ENCODE results near the gene CDPF1. TPM values are rescaled to one million over a fixed set of nuclear protein-coding genes. Genes with fewer than 3 reads are reported as not detected.

Gene CDPF1
- total RNA-seq, 1 donor from 2014 or later, result 11.1 TPM

DNA sequence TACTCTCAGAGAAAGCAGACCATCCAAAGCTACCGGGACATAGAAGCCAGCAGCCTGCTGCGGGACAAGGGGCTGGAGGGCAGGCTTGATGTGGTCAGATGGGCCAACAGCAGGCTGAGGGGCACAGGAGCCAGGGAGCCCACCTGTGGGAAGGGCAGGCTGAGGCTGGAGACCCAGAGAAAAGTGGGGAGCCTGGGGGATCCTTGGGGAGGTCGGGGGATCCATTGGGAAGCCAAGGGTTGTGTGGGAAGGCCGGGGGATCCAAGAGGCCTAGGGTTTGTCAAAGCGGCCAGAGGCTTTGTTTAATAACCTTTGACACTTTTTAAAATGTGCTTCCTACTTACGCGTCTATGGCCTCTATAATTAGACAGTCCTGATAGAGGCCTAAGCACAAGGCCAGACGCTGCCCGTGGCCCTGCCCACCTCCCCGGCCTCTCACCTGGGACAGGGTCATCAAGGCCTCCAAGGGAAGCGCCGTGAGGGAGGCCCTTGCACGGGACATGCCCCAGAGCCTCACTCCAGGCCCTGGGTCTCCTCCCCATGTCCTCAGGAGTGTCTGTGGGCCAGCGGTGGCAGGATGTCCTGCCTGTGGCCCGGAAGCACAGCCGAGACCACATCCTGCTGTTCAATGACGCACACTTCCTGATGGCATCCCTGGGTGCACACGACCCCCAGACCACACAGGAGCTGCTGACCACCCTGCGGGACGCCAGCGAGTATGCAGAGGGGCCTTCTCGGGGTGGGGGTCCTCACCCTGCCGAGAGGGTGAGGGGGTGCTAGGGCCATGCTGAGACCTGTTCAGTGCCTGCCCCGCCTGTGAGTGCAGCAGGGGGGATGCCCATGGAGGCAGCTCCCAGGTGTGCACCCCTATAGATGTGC, 38.0 kb upstream of the CDPF1 start:
- Mint-ChIP-seq H3K4me3 (ENCODE audit: unreplicated experiment) (no peak overlapping the region), H3K27me3 (ENCODE audit: unreplicated experiment) (no peaks in the 10 kb centered on the region), H3K27ac (ENCODE audit: unreplicated experiment) (no peak overlapping the region), H3K4me1 (ENCODE audit: unreplicated experiment) (peaks cover 2% of the 10 kb centered on the region), H3K9me3 (ENCODE audit: unreplicated experiment) (peaks cover 2% of the 10 kb centered on the region), H3K36me3 (ENCODE audit: unreplicated experiment) (peaks cover 34% of the 10 kb centered on the region)
- DNase-seq (ENCODE audit: extremely low spot score, unreplicated experiment), result no peak
- no peak for TF ChIP-seq CTCF (IDR thresholded peaks at IDR 0.05)

GRCh38 chr22:46286941-46287872, 37.1 kb upstream of the CDPF1 start:
- TF ChIP-seq CTCF (IDR thresholded peaks at IDR 0.05), result no peak
- Mint-ChIP-seq H3K36me3 (ENCODE audit: unreplicated experiment) (peaks cover 26% of the 10 kb centered on the region), H3K9me3 (ENCODE audit: unreplicated experiment) (peaks cover 2% of the 10 kb centered on the region), H3K4me3 (ENCODE audit: unreplicated experiment) (no peak overlapping the region), H3K4me1 (ENCODE audit: unreplicated experiment) (no peaks in the 10 kb centered on the region), H3K27ac (ENCODE audit: unreplicated experiment) (no peak overlapping the region), H3K27me3 (ENCODE audit: unreplicated experiment) (no peaks in the 10 kb centered on the region)
- no peak for DNase-seq (ENCODE audit: extremely low spot score, unreplicated experiment)

DNA sequence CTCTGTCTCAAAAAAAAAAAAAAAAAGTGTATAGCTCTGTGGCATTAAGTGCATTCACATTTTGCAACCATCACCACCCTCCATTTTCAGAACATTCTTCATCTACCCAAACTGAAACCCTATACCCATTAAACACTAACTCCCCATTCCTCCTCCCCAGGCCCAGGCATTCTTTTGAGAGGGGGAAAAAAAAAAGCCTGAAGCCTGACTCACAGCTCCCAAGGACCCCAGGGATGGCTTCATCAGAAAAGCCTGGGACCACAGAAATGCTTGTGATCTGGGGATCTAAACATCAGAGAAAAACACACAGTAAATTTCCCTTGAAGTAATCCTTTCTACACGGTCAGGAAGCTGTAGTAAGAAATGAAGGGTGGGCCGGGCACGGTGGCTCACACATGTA, 35.9 kb upstream of the CDPF1 start:
- no peak overlapping the region for H3K4me3 Mint-ChIP-seq (ENCODE audit: unreplicated experiment)
- no peak for TF ChIP-seq CTCF (IDR thresholded peaks at IDR 0.05)
- H3K9me3 Mint-ChIP-seq (ENCODE audit: unreplicated experiment), result no peaks in the 10 kb centered on the region
- H3K27ac Mint-ChIP-seq (ENCODE audit: unreplicated experiment), result no peak overlapping the region
- no peaks in the 10 kb centered on the region for H3K27me3 Mint-ChIP-seq (ENCODE audit: unreplicated experiment)
- no peaks in the 10 kb centered on the region for H3K4me1 Mint-ChIP-seq (ENCODE audit: unreplicated experiment)
- H3K36me3 Mint-ChIP-seq (ENCODE audit: unreplicated experiment), result peaks cover 27% of the 10 kb centered on the region
- no peak for DNase-seq (ENCODE audit: extremely low spot score, unreplicated experiment)

DNA sequence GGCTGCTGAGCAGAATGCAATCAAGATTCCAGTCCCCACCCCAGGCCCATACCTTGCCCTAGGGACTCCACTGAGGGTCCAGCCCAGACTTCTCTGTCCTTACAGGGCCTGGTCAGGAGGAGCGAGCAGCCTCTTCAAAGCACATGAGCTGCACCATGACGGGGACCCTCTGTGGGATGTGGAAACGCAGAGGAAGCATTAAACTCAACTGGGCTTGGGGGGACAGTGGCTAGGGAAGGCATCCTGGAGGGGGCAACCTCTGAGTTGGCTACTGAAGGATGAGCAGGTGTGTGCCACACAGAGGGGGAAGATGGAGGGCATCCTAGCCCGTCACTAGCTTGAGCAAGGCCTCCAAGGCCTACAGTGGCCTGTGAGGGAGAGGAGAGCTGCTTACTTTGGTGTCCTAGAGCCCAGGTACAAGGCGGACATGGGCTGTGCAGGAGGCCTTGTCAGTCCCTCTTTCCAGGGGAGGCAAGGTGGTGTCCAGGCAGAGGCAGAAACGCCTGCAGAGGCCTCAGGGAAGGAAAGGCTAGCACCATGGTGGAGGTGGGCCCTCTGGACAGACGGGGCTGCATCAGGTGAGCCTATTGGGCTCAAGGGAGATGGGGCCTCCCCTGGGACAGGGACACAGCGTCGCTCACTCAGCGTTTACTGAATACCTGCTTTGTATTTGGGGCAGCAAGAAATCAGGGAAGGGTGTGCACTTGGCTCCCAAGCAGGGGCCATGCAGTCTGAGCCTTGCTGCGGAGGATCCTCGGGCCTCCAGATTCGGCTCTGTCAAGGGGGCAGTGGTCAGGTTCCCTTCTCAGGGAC, 32.0 kb upstream of the CDPF1 start:
- no peak for DNase-seq (ENCODE audit: extremely low spot score, unreplicated experiment)
- Mint-ChIP-seq H3K9me3 (ENCODE audit: unreplicated experiment) (no peaks in the 10 kb centered on the region), H3K4me1 (ENCODE audit: unreplicated experiment) (no peaks in the 10 kb centered on the region), H3K4me3 (ENCODE audit: unreplicated experiment) (no peak overlapping the region), H3K27ac (ENCODE audit: unreplicated experiment) (no peak overlapping the region), H3K36me3 (ENCODE audit: unreplicated experiment) (peaks cover 34% of the 10 kb centered on the region), H3K27me3 (ENCODE audit: unreplicated experiment) (no peaks in the 10 kb centered on the region)
- TF ChIP-seq CTCF (IDR thresholded peaks at IDR 0.05), result no peak
